Heart right ventricle (tissue), 16 donors: ENCODE results near the gene ZMIZ1. TPM values are rescaled to one million over a fixed set of nuclear protein-coding genes. Genes with fewer than 3 reads are reported as not detected.
A peak's percentile ranks its signal among the peaks of the same experiment; 100 is the strongest.

ENCODE experiments used
- ATAC-seq, 8 donors: fragments of 200-7000 bp; cut with Tn5 transposase; one replicate each; pipeline ENCODE4 v1.9.1; 2020; ENCODE audit warnings: mild to moderate bottlenecking in 8 of 8, moderate library complexity in 8 of 8, moderate number of reproducible peaks in 1 of 8
- DNase-seq, 2 donors: peaks; one replicate each; pipeline ENCODE4 v3.0.0-alpha.2; 2020
- H3K27ac ChIP-seq, 10 donors: fragments of 200-600 bp; sonication (generic) in 2 of 10; one replicate each; pipeline versions ENCODE4 v1.5.0 to v1.8.0; 2020 to 2022; ENCODE audit warnings: mild to moderate bottlenecking in 3 of 10
- H3K27me3 ChIP-seq, 7 donors: fragments of 200-600 bp; one replicate each; pipeline ENCODE4 v1.8.0; 2021 to 2022; ENCODE audit warnings: mild to moderate bottlenecking in 2 of 7
- H3K36me3 ChIP-seq, 9 donors: fragments of 200-600 bp; sonication (generic) in 1 of 9; one replicate each; pipeline versions ENCODE4 v1.5.0 to v1.8.0; 2020 to 2022; ENCODE audit warnings: mild to moderate bottlenecking in 2 of 9
- H3K4me1 ChIP-seq, 9 donors: fragments of 200-600 bp; sonication (generic) in 1 of 9; one replicate each; pipeline versions ENCODE4 v1.5.0 to v1.8.0; 2020 to 2022; ENCODE audit warnings: mild to moderate bottlenecking in 4 of 9
- H3K4me3 ChIP-seq, 10 donors: fragments of 200-600 bp; sonication (generic) in 2 of 10; one replicate each; pipeline versions ENCODE4 v1.5.0 to v1.8.0; 2020 to 2022; ENCODE audit warnings: mild to moderate bottlenecking in 7 of 10, moderate library complexity in 2 of 10
- H3K9me3 ChIP-seq, 11 donors: fragments of 200-600 bp in 10 of 11; sonication (generic) in 2 of 11; one replicate each; pipeline versions ENCODE4 v1.5.0 to v1.8.0; 2013 to 2022; ENCODE audit warnings: mild to moderate bottlenecking in 2 of 11, control low read depth in 1 of 11, moderate library complexity in 1 of 11
- whole genome bisulfite sequencing, 2 donors: extraction: QIAGEN DNeasy Blood & Tissue Kit; methylation state at CpG; one replicate each; pipeline ENCODE4 v1.1.7; 2013; ENCODE audit warnings: inconsistent platforms in 1 of 2; 5-methylcytosine and 5-hydroxymethylcytosine counted together
- intact Hi-C, 10 donors: fragments of 100-400 bp; cut with DNase I; formaldehyde crosslinking; loops; one replicate each; pipeline versions ENCODE4 v1.11.1 to v1.14.2; 2022
- polyA plus RNA-seq, 2 donors: library from polyadenylated mRNA; stranded (reverse); fragments of 200-250 nt; gene quantifications; one replicate each; pipeline ENCODE4 v1.2.3, GENCODE V29; 2013
- total RNA-seq, 10 donors: library from RNA; stranded (reverse); fragmentation: NEBNext Ultra II Directional in 3 of 10; extraction: Animal tissue kit (Norgen Biotek cat#: 25700) in 3 of 10; gene quantifications; one replicate each; pipeline versions ENCODE4 v1.2.1 to v1.2.4, GENCODE V29; 2021 to 2023
- TF ChIP-seq, protein P1 (sequence below), 9 donors: fragments of 200-600 bp; sonication (generic) in 2 of 9; IDR thresholded peaks; one replicate each; pipeline versions ENCODE4 v1.5.0 to v1.8.0; 2021 to 2022; ENCODE audit warnings: antibody characterized with exemption in 9 of 9, mild to moderate bottlenecking in 5 of 9, moderate library complexity in 1 of 9
- donor health status: Arrhythmogenic right ventricular cardiomyopathy.
- donor health status: ischemic (EF 13 %, LVEDD 7.1; RV severe dilation, severe dysfunction).
- donor health status: healthy with polysubstance abuse.
- donor health status: DM: no; HTN: yes; CAD: no.
- donor health status: DM: no; HTN: no; CAD: no.
- donor health status: ischemic (EF 25% LVEDD 6.9; RV normal size, moderate dysfunction).
- donor health status: ischemic (EF 25% LVEDD 5.7; RV mildly dilated, moderate dysfunction).
- donor health status: healthy.
- donor health status: DM: yes; HTN: yes; CAD: no.
- donor health status: Ischemic cardiomyopathy.
- donor health status: ischemic (EF 35%, LVEDD 5.7; RV mildly dilated, moderate dysfunction).
- donor health status: nonischemic (EF 11% LVEDD 7.7; RV severe dilation, severe dysfunction).
- donor health status: DM: yes; HTN: yes; CAD: no.
- donor health status: PGD.
- donor health status: ischemic (EF 29% LVEDD 5.4; RV normal size, mild dysfunction).
- donor health status: nonischemic (EF 23%, LVEDD 6.1; RV moderate dilation, normal function).

ZMIZ1 gene
- total and polyA plus RNA-seq, 12 donors: 24.2 to 61.5 (median 49.8) TPM

DNA sequence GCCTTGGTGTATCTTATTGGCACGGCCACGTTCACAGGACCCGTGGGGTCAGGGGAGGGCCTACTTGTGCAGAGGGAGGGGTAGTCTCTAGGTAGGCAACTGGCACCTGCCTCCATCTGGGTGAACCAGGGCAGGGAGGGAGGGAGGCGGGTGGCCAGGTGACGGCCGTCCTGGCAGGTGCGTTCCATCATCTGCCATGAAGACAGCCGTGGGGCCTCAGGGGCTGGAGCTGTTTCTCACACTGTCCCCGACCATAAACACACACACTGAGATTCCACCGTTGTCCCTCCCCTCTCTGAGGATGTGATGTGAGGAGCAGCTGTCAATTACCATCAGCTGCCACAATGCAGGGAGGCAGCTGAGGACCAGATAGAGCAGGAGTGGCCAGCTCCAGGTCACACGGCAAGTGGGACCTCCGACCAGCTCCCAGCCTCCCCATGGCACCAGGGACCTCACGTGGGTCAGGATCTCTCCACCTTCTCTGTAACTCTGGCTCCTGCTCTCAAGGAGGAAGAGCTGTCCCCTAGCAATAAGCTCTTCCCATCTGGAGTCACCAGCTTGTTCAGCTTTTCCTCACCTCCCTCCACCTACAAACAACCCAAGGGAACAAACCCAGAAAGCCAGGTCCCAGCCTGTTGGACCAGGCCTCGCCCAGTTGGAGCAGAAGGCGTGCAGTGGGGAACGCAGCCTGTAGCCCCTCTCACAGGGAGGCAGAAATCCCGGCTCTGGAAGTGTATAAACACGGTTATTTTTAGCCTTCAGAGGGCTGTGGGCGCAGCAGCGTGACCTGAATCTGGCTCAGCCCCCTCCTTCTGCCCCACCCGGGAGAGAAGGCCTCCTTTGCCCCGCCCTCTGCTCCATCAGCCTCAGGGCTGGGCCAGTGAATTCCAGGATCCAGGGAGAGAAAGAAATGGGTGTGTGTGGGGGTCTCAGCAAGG, 33.1 kb downstream of the ZMIZ1 start:
- no peaks in the 10 kb centered on the region for H3K27me3 ChIP-seq
- TF ChIP-seq, protein P1, sequence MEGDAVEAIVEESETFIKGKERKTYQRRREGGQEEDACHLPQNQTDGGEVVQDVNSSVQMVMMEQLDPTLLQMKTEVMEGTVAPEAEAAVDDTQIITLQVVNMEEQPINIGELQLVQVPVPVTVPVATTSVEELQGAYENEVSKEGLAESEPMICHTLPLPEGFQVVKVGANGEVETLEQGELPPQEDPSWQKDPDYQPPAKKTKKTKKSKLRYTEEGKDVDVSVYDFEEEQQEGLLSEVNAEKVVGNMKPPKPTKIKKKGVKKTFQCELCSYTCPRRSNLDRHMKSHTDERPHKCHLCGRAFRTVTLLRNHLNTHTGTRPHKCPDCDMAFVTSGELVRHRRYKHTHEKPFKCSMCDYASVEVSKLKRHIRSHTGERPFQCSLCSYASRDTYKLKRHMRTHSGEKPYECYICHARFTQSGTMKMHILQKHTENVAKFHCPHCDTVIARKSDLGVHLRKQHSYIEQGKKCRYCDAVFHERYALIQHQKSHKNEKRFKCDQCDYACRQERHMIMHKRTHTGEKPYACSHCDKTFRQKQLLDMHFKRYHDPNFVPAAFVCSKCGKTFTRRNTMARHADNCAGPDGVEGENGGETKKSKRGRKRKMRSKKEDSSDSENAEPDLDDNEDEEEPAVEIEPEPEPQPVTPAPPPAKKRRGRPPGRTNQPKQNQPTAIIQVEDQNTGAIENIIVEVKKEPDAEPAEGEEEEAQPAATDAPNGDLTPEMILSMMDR (IDR thresholded peaks at IDR 0.05): no peak
- no peaks in the 10 kb centered on the region for H3K9me3 ChIP-seq
- H3K4me1 ChIP-seq: peaks cover 74 to 99% (median 98%) of the 10 kb centered on the region in 9 donors
- 24 to 30% methylated on average over 22 of the region's 22 CpGs for WGBS, 2 donors
- peak overlapping the region; percentile 66 to 87 (median 82) for H3K27ac ChIP-seq
- intact Hi-C loops: no loop called here
- H3K36me3 ChIP-seq: no peaks in the 10 kb centered on the region
- peak; percentile 67 to 69 for DNase-seq
- peak overlapping the region in 2 of 10 donors; percentile 9 to 13 for H3K4me3 ChIP-seq
- peak; percentile 62 to 80 (median 74) for ATAC-seq

DNA sequence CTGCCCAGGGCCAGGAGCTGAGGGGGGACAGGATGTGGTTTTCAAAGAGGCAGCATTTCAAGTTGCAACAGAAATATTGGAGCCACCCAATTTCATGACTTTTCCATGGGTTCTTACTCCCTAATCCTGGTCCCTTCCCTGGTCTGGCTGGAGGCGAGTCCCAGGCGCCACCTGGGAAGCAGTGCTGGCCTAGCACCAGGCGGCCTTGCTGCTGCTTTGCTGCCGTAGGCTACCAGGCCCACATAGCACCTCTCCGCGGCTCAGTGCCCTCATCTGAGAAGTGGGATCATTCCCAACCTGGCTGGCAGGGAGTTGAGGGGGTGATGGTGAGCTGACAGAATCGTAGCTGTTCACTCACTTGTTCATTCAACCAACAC, 33.7 kb downstream of the ZMIZ1 start:
- intact Hi-C loops: no loop called here
- peaks cover 68 to 99% (median 97%) of the 10 kb centered on the region in 9 donors for H3K4me1 ChIP-seq
- ATAC-seq (peak; percentile 5 to 51 (median 34)), DNase-seq (no peak)
- peak overlapping the region; percentile 66 to 87 (median 82) for H3K27ac ChIP-seq
- WGBS, 2 donors: 40 to 43% methylated on average over 7 of the region's 7 CpGs
- H3K36me3 ChIP-seq: no peaks in the 10 kb centered on the region
- H3K4me3 ChIP-seq: peak overlapping the region in 2 of 10 donors; percentile 9
- TF ChIP-seq, protein P1 (IDR thresholded peaks at IDR 0.05): peak in 2 of 9 donors; percentile 8 to 31
- no peaks in the 10 kb centered on the region for H3K9me3 ChIP-seq
- H3K27me3 ChIP-seq: no peaks in the 10 kb centered on the region

DNA sequence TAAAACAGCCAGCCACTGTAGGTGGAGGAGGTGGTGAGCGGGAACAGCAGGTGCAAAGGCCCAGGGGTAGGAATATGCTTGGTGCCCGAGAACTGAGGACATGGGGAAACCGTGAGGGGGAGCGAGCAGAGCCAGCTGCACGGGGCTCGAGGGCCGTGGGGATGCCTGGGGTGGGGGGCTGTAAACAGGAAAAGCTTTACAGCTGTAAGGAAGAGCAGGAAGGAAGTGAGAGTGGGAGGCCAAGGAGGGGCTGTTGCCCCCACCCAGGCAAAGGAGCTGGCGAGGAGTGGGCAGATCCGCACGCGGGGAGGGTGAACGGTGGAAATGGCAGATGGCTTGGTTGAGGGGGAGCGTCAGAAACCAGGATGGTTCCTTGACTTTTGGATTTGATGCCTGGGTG, 34.4 kb downstream of the ZMIZ1 start:
- peaks cover 65 to 99% (median 97%) of the 10 kb centered on the region in 9 donors for H3K4me1 ChIP-seq

DNA sequence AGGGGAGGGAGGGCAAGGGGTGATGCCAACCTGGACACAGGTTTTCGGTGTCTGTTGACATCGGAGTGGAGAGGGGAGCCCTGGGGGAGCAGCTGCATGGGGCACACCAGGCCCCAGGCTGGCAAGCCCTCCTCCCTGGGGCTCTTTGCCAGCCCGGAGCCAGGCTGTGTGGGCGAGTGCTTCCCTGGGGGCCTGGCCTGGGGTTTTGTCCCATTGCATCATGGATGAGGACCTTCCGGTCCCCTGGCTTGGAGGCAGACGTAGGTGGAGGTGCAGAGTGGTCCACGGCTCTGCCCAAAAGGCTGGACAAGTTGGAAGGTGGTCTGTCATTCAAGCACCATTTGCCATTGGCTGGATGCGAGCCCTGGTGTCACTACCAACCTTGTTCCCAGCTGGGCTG, 34.8 kb downstream of the ZMIZ1 start:
- DNase-seq (no peak), ATAC-seq (peak in 7 of 8 donors; percentile 3 to 41 (median 28))
- intact Hi-C loops: no loop called here
- Histone ChIP-seq H3K27ac (peak overlapping the region in 9 of 10 donors; percentile 18 to 87 (median 55)), H3K4me1 (peaks cover 65 to 99% (median 97%) of the 10 kb centered on the region in 9 donors), H3K36me3 (no peaks in the 10 kb centered on the region), H3K4me3 (no peak overlapping the region), H3K27me3 (no peaks in the 10 kb centered on the region), H3K9me3 (no peaks in the 10 kb centered on the region)
- TF ChIP-seq, protein P1 (IDR thresholded peaks at IDR 0.05): no peak
- 36 to 43% methylated on average over 8 of the region's 8 CpGs for WGBS, 2 donors

More for the DNA sequence above, 34.4 kb downstream of the ZMIZ1 start:
- Histone ChIP-seq H3K4me3 (no peak overlapping the region), H3K9me3 (no peaks in the 10 kb centered on the region), H3K36me3 (no peaks in the 10 kb centered on the region), H3K27ac (peak overlapping the region in 8 of 10 donors; percentile 55 to 87 (median 80)), H3K27me3 (no peaks in the 10 kb centered on the region)
- WGBS, 2 donors: 60 to 66% methylated on average over 13 of the region's 13 CpGs
- intact Hi-C loops: no loop called here
- ATAC-seq (peak in 3 of 8 donors; percentile 2 to 8 (median 3)), DNase-seq (no peak)
- TF ChIP-seq, protein P1 (IDR thresholded peaks at IDR 0.05): no peak
